ENCODE results near the gene DUOX1.

The DUOX1 gene

GRCh38 chr15:45168751-45169551 is 39.2 kb downstream of the DUOX1 start:
- Histone ChIP-seq H3K4me3 (no peak overlapping the region), H3K27ac (peak overlapping the region in 1 of 2 donors; percentile 99)
- no peak for TF ChIP-seq CTCF (IDR thresholded peaks at IDR 0.05)
- DNase-seq (ENCODE audit: low spot score), result peak; percentile 70

DNA sequence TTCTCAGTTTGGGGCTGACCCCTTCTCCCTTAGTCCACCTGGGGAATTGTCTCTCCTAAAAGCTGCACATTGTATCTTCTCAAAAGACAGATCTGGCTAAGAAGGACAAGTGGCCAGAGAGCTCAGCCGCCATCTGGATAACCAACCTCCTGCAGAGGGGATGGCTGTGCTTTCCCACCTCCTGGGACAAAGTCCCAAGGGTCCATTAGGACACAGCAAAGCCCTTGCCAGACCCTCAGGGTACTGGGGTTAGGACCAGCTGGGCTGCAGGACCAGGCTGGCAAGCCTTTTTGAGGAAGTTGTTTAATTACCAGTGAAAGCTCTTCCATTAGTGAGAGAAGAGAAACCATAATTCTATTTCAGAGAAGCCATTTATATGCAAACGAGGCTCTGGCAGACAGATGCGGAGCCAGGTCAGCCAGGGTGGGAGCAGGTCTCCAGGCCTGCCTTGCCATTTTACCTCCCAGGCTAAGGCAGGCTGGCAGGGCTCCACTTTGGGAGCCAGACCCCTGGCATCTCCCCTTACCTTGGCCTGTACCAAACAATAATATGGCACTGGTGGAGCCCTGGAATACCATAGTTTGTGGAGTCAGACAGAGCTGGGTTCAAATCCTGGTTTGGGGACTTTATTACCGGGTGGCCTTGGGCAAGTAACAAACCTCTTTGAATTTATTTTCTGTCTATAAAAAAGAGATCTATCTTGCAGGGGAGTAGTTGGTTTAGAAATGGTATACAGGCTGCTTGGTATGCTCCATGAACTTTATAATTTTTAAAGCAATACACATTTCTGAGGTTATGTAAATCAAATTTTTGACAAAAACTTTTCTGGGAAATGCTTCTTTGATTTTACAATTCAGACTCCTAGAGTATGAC is 40.0 kb downstream of the DUOX1 start:
- DNase-seq (ENCODE audit: low spot score), result no peak
- no peak overlapping the region for H3K4me3 ChIP-seq
- peak overlapping the region in 1 of 2 donors; percentile 13 for H3K27ac ChIP-seq
- no peak for TF ChIP-seq CTCF (IDR thresholded peaks at IDR 0.05)

DNA sequence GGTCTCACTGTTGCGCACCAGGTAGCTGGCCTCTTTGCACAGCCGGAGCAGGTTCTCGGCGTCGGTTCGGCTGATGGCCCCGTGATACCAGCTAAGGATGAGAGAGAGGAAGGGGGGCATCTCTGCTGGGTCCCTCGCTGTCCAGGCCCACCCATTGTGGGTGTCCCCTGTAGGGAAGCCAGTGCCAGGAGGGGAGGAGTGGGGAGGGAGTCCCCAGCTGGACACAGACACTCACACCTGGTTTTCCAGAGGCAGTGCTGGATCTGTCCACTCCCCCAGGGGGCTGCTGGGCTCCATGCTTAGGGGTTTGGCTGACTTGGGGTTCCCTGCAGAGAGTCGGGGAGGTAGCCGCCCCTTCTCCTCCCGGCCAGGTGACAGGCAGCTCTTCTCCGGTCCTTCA is 42.1 kb downstream of the DUOX1 start:
- TF ChIP-seq CTCF (IDR thresholded peaks at IDR 0.05), result no peak
- no peak for DNase-seq (ENCODE audit: low spot score)
- Histone ChIP-seq H3K4me3 (no peak overlapping the region), H3K27ac (no peak overlapping the region)

DNA sequence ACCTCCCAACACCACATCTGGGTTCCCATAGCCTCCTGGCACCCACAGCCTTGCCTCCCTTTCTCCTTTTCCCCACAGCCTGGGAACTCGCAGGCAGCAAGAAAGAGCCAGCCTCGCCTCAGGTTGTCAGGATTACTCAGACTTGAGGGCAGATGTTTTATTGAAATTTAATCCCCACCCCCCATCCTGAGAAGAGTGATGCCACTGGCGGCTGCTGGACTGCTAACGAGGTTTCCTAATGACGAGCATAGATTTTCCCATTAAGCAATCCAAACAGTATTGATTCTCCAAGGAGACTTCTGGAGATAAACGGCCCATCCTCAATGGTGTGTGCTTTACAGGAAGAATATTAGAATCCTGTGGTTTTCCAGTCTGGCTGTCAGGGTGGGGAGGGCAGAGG is 44.3 kb downstream of the DUOX1 start:
- no peak for TF ChIP-seq CTCF (IDR thresholded peaks at IDR 0.05)
- Histone ChIP-seq H3K27ac (no peak overlapping the region), H3K4me3 (no peak overlapping the region)
- DNase-seq (ENCODE audit: low spot score), result no peak

- no peak for DNase-seq (ENCODE audit: low spot score)
- no peak for TF ChIP-seq CTCF (IDR thresholded peaks at IDR 0.05)
- no peak overlapping the region for H3K4me3 ChIP-seq
- no peak overlapping the region for H3K27ac ChIP-seq
Measured at GRCh38 chr15:45174577-45174976, 44.8 kb downstream of the DUOX1 start.

DNA sequence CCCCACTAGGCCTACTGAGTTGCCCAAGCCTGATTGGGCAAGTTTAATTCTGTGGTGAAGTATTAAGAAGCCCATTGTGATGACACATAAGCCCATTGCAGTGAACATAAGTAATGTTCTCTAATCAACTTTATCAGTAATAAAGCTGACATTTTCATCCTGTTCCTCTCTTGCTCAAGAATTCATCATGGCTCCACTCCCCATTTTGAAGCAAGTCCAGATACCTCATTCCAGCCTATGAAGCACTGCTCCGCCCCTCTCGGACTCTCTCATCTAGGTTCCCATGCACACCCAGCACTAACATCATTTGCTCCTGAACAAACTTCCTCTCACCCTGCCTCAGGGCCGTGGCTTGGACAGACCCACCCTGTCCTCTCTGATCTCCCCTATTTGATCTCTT is 47.5 kb downstream of the DUOX1 start:
- no peak for TF ChIP-seq CTCF (IDR thresholded peaks at IDR 0.05)

More for the DNA sequence above, 47.5 kb downstream of the DUOX1 start:
- Histone ChIP-seq H3K27ac (no peak overlapping the region), H3K4me3 (no peak overlapping the region)
- no peak for DNase-seq (ENCODE audit: low spot score)

Measured in coronary artery (tissue), 2 donors.